ENCODE measurements around the gene IL17RD.

The IL17RD gene

GRCh38 chr3:57095363-57095762 lies 69.8 kb downstream of the IL17RD start:
- peak; percentile 25 for DNase-seq (ENCODE audit: low read depth)
- H3K4me3 ChIP-seq (ENCODE audit: low read length): no peak overlapping the region
- no peak for TF ChIP-seq CTCF (conservative IDR thresholded peaks at IDR 0.05; ENCODE audit: low read length)

DNA sequence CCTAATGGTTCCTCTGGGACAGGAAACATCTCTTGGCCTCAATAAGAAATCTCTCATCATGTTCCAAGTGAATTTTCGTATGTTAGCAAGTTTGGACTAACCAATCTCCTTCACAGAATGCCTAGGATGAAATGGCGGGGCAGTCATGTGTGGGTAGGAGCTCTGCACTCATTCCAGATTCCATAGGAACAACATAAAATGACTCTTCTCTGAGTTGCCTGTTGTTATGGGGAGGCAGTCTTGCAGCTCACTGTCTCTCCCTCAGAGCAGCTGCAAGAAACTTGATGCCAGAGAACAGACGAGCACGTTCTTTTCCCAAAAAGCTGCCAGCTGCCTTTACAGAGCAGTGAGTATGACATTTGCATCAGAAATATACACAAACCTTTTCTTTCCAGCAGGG lies 70.6 kb downstream of the IL17RD start:
- DNase-seq (ENCODE audit: low read depth): peak; percentile 65
- no peak for TF ChIP-seq CTCF (conservative IDR thresholded peaks at IDR 0.05; ENCODE audit: low read length)
- H3K4me3 ChIP-seq (ENCODE audit: low read length): peak overlapping the region; percentile 8; the same call in 1 of the 2 replicates

DNA sequence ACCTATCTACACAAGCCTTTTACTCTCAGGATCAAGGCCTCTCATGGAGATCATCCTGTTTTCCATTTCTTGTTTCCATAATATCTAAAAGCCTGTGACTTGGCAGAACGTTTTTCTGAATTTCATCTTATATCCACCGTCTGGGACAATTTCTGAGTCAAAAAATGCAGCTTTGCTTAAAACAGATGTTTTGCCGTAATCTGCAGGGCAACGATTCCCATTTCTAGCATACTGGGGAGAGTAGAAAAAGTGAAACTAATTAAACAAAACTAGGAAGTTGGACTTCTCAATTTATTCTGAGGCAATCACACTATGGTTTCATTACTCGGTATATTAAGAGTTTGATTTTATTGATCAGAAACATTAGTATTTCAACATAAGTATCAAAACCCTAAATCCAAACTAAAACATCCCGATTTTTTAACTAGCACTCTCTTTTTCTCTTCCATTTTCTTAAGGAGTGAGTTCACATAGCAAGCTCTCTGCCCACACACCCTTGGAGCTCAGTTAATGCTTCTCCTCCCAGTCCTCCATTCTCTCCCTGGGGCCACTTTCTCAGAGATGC lies 71.1 kb downstream of the IL17RD start:
- 0 out of 2 replicates have a peak overlapping the region, but pooled peaks have one; percentile 8 for H3K4me3 ChIP-seq (ENCODE audit: low read length)
- no peak for TF ChIP-seq CTCF (conservative IDR thresholded peaks at IDR 0.05; ENCODE audit: low read length)
- DNase-seq (ENCODE audit: low read depth): peak; percentile 27

DNA sequence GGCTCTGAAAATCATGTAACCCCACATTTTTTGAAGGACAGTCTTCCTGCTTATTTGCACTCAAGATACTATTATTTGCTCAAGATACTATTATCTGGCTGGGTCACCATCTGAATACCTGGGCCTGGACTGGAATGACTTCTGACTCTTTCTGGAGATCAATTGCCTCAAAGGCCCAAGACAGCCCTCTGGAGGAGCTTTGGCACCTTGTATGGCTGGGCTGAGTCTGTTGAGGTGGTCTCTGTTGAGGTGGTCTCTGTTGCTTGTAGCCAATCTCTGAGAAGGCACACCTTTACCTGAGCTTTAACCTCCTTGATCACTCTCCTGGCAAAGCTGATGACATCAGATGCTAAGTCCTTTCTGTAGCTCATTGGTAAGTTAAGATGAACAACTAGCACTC lies 71.7 kb downstream of the IL17RD start:
- DNase-seq (ENCODE audit: low read depth): no peak
- TF ChIP-seq CTCF (conservative IDR thresholded peaks at IDR 0.05; ENCODE audit: low read length): no peak
- H3K4me3 ChIP-seq (ENCODE audit: low read length): no peak overlapping the region

- peak; percentile 78 for DNase-seq (ENCODE audit: low read depth)
- TF ChIP-seq CTCF (conservative IDR thresholded peaks at IDR 0.05; ENCODE audit: low read length): peak; percentile 4; the same call in 1 of the 2 replicates
- no peak overlapping the region for H3K4me3 ChIP-seq (ENCODE audit: low read length)
Observed at GRCh38 chr3:57091521-57092273, 73.5 kb downstream of the IL17RD start.

DNA sequence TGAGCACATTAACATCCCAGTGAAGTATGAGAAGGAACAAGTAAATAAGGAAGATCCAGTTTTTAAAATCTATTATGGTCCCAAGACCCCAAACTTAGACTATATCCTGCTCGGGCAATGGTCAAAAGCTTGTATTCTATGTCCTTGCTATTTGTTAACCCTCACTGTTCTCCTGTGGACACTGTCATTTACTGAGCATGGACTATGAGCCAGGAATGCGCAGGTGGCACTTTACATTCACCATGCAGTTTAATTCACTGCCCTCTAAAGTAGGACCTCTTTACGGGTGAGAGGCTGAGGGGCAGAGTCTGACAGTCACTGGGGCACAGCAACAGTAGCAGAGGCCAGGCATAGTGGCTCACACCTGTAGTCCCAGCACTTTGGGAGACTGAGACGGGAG lies 76.1 kb downstream of the IL17RD start:
- no peak for TF ChIP-seq CTCF (conservative IDR thresholded peaks at IDR 0.05; ENCODE audit: low read length)
- no peak overlapping the region for H3K4me3 ChIP-seq (ENCODE audit: low read length)
- no peak for DNase-seq (ENCODE audit: low read depth)

DNA sequence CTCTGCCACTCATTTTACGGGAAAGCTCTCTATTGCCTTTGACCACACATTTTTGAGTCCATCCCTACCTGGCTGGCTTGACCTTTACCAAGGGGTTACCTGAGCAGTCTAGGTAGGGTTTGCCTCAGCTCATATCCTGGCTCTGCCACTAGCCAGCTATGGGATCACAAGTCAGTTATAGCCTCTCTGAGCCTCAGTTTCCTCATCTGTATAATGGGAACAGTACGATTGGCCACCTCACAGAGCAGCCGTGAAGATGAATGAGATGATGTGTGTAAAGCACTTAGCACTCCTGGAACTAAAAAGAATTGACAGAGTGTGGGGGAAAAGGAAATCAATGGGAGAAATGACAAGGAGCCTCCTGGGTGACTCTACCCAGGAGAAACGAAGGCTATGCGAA lies 76.7 kb downstream of the IL17RD start:
- no peak overlapping the region for H3K4me3 ChIP-seq (ENCODE audit: low read length)
- no peak for DNase-seq (ENCODE audit: low read depth)
- no peak for TF ChIP-seq CTCF (conservative IDR thresholded peaks at IDR 0.05; ENCODE audit: low read length)
